ENCODE data around the gene NDUFB2. TPM values are rescaled to one million over a fixed set of nuclear protein-coding genes. Genes with fewer than 3 reads are reported as not detected.

NDUFB2 gene
- total and polyA plus RNA-seq, 2 of the 13 experiments (the other 11 are each of a cell fraction or from before 2014, with no cell fraction given): 206 to 221 TPM

DNA sequence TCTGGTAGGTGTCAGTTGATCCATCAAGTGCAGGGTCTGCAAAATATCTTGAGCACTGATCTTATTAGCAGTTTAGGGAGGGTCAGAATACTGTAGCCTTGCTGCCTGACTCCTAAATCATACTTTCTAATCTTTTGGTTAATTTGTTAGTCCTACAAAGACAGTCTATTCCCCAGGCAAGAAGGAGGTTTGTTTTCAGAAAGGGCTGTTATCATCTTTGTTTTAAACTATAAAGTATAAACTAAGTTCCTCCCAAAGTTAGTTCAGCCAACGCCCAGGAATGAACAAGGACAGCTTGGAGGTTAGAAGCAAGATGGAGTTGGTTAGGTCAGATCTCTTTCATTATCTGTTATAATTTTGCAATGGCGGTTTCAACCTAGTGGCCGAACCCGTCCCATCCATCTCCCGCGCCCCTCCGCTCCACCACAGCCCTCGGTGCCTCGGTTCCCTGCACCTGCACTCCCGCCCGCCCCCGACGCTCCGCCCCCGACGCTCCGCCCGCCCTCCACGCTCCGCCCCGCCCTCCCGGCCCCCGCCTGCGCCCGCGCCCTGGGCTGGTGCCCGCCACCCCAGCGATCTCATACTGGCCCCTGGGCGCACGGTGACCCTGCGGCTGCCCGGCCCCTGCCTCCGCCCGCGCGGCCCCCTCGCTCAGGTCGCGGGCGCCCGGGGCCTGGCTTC lies 24.0 kb upstream of the NDUFB2 start, which contains the start of gene ADCK2 (continued):
- TF ChIP-seq, protein P1, sequence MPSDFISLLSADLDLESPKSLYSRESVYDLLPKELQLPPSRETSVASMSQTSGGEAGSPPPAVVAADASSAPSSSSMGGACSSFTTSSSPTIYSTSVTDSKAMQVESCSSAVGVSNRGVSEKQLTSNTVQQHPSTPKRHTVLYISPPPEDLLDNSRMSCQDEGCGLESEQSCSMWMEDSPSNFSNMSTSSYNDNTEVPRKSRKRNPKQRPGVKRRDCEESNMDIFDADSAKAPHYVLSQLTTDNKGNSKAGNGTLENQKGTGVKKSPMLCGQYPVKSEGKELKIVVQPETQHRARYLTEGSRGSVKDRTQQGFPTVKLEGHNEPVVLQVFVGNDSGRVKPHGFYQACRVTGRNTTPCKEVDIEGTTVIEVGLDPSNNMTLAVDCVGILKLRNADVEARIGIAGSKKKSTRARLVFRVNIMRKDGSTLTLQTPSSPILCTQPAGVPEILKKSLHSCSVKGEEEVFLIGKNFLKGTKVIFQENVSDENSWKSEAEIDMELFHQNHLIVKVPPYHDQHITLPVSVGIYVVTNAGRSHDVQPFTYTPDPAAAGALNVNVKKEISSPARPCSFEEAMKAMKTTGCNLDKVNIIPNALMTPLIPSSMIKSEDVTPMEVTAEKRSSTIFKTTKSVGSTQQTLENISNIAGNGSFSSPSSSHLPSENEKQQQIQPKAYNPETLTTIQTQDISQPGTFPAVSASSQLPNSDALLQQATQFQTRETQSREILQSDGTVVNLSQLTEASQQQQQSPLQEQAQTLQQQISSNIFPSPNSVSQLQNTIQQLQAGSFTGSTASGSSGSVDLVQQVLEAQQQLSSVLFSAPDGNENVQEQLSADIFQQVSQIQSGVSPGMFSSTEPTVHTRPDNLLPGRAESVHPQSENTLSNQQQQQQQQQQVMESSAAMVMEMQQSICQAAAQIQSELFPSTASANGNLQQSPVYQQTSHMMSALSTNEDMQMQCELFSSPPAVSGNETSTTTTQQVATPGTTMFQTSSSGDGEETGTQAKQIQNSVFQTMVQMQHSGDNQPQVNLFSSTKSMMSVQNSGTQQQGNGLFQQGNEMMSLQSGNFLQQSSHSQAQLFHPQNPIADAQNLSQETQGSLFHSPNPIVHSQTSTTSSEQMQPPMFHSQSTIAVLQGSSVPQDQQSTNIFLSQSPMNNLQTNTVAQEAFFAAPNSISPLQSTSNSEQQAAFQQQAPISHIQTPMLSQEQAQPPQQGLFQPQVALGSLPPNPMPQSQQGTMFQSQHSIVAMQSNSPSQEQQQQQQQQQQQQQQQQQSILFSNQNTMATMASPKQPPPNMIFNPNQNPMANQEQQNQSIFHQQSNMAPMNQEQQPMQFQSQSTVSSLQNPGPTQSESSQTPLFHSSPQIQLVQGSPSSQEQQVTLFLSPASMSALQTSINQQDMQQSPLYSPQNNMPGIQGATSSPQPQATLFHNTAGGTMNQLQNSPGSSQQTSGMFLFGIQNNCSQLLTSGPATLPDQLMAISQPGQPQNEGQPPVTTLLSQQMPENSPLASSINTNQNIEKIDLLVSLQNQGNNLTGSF (CRISPR knock-in tag; IDR thresholded peaks at IDR 0.05): no peak
- TF ChIP-seq ZNF350 (CRISPR knock-in tag; IDR thresholded peaks at IDR 0.05; ENCODE audit: borderline replicate concordance, low read depth) (no peak), RBFOX2 (IDR thresholded peaks at IDR 0.05; ENCODE audit: low read depth, low read length) (peak; percentile 71), ZNF33A (CRISPR knock-in tag; IDR thresholded peaks at IDR 0.05; ENCODE audit: borderline replicate concordance) (no peak), KLF16 (CRISPR knock-in tag; IDR thresholded peaks at IDR 0.05) (no peak), ZFP90 (CRISPR knock-in tag; IDR thresholded peaks at IDR 0.05; ENCODE audit: borderline replicate concordance) (no peak), NR2F2 (IDR thresholded peaks at IDR 0.05; ENCODE audit: borderline replicate concordance, low read depth) (no peak), BHLHE40 (IDR thresholded peaks at IDR 0.05; ENCODE audit: low read length) (no peak)
- TF ChIP-seq, protein P2, sequence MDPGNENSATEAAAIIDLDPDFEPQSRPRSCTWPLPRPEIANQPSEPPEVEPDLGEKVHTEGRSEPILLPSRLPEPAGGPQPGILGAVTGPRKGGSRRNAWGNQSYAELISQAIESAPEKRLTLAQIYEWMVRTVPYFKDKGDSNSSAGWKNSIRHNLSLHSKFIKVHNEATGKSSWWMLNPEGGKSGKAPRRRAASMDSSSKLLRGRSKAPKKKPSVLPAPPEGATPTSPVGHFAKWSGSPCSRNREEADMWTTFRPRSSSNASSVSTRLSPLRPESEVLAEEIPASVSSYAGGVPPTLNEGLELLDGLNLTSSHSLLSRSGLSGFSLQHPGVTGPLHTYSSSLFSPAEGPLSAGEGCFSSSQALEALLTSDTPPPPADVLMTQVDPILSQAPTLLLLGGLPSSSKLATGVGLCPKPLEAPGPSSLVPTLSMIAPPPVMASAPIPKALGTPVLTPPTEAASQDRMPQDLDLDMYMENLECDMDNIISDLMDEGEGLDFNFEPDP (CRISPR knock-in tag; conservative IDR thresholded peaks at IDR 0.05): no peak
- TF ChIP-seq, protein P3, sequence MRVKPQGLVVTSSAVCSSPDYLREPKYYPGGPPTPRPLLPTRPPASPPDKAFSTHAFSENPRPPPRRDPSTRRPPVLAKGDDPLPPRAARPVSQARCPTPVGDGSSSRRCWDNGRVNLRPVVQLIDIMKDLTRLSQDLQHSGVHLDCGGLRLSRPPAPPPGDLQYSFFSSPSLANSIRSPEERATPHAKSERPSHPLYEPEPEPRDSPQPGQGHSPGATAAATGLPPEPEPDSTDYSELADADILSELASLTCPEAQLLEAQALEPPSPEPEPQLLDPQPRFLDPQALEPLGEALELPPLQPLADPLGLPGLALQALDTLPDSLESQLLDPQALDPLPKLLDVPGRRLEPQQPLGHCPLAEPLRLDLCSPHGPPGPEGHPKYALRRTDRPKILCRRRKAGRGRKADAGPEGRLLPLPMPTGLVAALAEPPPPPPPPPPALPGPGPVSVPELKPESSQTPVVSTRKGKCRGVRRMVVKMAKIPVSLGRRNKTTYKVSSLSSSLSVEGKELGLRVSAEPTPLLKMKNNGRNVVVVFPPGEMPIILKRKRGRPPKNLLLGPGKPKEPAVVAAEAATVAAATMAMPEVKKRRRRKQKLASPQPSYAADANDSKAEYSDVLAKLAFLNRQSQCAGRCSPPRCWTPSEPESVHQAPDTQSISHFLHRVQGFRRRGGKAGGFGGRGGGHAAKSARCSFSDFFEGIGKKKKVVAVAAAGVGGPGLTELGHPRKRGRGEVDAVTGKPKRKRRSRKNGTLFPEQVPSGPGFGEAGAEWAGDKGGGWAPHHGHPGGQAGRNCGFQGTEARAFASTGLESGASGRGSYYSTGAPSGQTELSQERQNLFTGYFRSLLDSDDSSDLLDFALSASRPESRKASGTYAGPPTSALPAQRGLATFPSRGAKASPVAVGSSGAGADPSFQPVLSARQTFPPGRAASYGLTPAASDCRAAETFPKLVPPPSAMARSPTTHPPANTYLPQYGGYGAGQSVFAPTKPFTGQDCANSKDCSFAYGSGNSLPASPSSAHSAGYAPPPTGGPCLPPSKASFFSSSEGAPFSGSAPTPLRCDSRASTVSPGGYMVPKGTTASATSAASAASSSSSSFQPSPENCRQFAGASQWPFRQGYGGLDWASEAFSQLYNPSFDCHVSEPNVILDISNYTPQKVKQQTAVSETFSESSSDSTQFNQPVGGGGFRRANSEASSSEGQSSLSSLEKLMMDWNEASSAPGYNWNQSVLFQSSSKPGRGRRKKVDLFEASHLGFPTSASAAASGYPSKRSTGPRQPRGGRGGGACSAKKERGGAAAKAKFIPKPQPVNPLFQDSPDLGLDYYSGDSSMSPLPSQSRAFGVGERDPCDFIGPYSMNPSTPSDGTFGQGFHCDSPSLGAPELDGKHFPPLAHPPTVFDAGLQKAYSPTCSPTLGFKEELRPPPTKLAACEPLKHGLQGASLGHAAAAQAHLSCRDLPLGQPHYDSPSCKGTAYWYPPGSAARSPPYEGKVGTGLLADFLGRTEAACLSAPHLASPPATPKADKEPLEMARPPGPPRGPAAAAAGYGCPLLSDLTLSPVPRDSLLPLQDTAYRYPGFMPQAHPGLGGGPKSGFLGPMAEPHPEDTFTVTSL (CRISPR knock-in tag; IDR thresholded peaks at IDR 0.05; ENCODE audit: borderline replicate concordance): no peak
- TF ChIP-seq, protein P4, sequence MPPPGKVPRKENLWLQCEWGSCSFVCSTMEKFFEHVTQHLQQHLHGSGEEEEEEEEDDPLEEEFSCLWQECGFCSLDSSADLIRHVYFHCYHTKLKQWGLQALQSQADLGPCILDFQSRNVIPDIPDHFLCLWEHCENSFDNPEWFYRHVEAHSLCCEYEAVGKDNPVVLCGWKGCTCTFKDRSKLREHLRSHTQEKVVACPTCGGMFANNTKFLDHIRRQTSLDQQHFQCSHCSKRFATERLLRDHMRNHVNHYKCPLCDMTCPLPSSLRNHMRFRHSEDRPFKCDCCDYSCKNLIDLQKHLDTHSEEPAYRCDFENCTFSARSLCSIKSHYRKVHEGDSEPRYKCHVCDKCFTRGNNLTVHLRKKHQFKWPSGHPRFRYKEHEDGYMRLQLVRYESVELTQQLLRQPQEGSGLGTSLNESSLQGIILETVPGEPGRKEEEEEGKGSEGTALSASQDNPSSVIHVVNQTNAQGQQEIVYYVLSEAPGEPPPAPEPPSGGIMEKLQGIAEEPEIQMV (CRISPR knock-in tag; IDR thresholded peaks at IDR 0.05; ENCODE audit: low read depth): no peak
- TF ChIP-seq, protein P5, sequence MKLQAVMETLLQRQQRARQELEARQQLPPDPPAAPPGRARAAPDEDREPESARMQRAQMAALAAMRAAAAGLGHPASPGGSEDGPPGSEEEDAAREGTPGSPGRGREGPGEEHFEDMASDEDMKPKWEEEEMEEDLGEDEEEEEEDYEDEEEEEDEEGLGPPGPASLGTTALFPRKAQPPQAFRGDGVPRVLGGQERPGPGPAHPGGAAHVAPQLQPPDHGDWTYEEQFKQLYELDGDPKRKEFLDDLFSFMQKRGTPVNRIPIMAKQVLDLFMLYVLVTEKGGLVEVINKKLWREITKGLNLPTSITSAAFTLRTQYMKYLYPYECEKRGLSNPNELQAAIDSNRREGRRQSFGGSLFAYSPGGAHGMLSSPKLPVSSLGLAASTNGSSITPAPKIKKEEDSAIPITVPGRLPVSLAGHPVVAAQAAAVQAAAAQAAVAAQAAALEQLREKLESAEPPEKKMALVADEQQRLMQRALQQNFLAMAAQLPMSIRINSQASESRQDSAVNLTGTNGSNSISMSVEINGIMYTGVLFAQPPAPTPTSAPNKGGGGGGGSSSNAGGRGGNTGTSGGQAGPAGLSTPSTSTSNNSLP (IDR thresholded peaks at IDR 0.05; ENCODE audit: low read depth, low read length): no peak
